Fibroblast of pulmonary artery (primary cell): ENCODE data around the gene ACOT7.

Experiments used
- DNase-seq: peaks from one replicate; pipeline ENCODE4 v3.0.0-alpha.2; 2010; ENCODE audit warnings: low read depth
- H3K4me3 ChIP-seq: replicated peaks from 2 replicates; pipeline ENCODE4 v1.5.1; 2011; ENCODE audit warnings: low read depth, mild to moderate bottlenecking, control low read depth, low read length, moderate library complexity
- TF ChIP-seq, protein P1 (sequence below): IDR thresholded peaks from 2 replicates; pipeline ENCODE4 v1.5.1; 2011; ENCODE audit warnings: mild to moderate bottlenecking, control low read depth, low read length, inconsistent platforms; ENCODE audit errors: missing control alignments

ACOT7 gene

DNA sequence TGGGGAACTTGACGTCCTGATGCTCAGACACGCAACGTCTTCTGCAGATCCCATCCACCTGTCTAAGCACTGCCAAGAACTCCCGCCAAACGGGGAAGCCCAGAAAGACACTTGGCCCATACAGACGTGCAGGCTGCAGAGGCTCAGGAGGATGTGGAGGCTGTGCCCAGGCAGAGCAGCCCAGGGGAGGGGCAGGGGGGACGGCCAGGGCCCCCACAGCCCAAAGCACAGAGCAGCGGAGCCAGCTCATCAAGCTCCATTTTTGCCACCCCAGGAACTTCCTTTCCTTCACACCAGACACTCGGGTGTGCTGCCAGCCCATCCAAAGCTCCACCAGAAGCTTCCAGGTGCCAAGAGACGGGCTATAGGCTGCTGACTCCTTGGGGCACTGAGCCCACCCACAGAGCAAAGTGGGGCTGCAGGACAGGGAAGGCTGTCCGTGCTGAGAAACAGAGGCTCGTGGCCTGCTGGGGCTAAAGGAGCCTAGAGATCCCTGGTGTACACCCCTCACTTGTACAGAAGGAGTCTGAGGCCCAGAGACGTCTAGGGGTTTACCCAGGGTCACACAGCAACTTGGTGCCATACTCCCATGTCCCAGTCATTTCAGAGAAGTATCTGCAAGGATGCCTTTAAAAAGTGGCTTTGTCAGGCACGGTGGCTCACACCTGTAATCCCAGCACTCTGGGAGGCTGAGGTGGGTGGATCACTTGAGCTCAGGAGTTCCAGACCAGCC is 59.1 kb downstream of the ACOT7 start:
- TF ChIP-seq, protein P1, sequence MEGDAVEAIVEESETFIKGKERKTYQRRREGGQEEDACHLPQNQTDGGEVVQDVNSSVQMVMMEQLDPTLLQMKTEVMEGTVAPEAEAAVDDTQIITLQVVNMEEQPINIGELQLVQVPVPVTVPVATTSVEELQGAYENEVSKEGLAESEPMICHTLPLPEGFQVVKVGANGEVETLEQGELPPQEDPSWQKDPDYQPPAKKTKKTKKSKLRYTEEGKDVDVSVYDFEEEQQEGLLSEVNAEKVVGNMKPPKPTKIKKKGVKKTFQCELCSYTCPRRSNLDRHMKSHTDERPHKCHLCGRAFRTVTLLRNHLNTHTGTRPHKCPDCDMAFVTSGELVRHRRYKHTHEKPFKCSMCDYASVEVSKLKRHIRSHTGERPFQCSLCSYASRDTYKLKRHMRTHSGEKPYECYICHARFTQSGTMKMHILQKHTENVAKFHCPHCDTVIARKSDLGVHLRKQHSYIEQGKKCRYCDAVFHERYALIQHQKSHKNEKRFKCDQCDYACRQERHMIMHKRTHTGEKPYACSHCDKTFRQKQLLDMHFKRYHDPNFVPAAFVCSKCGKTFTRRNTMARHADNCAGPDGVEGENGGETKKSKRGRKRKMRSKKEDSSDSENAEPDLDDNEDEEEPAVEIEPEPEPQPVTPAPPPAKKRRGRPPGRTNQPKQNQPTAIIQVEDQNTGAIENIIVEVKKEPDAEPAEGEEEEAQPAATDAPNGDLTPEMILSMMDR = no peak

GRCh38 chr1:6332821-6333220 is 60.7 kb downstream of the ACOT7 start:
- no peak for DNase-seq
- TF ChIP-seq, protein P1 = no peak

More for the DNA sequence above, 59.1 kb downstream of the ACOT7 start:
- no peak for DNase-seq
- no peak overlapping the region for H3K4me3 ChIP-seq

DNA sequence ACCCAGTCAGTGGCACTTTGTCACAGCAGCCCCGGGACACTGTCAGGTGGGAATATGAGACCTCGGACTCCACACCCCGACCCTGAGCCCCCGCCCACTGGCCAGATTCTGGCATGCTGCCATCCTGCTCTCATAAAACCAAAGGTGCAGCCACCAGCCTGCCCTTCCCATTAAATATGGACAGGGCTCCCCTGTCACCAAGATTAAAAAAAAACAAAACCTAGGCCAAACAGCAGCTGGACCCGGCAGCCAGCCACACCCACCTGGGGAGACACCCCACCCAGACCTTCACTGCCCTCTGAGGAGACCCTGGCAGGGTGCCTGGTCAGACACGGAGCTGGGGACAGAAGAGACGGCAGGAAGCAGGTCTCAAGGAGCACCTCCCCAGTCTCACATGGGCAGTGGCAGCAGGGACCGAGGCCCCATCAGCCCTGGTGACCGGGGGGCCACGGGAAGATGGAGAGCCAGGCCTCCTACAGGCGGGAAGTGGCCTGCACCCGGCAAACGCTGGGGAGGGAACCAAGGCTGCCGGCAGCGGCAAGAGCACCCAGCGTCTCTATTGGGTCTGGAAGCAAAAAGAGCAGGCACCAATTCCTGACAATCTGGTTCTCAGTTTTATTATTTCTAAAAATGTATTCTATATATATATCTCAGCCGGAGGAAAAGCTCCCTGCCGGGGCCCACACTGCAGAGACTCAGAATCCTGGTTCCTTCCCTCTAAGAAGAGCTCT is 61.9 kb downstream of the ACOT7 start:
- TF ChIP-seq, protein P1 = no peak
- no peak for DNase-seq
- no peak overlapping the region for H3K4me3 ChIP-seq

More at GRCh38 chr1:6332821-6333220, 60.7 kb downstream of the ACOT7 start:
- H3K4me3 ChIP-seq = no peak overlapping the region

DNA sequence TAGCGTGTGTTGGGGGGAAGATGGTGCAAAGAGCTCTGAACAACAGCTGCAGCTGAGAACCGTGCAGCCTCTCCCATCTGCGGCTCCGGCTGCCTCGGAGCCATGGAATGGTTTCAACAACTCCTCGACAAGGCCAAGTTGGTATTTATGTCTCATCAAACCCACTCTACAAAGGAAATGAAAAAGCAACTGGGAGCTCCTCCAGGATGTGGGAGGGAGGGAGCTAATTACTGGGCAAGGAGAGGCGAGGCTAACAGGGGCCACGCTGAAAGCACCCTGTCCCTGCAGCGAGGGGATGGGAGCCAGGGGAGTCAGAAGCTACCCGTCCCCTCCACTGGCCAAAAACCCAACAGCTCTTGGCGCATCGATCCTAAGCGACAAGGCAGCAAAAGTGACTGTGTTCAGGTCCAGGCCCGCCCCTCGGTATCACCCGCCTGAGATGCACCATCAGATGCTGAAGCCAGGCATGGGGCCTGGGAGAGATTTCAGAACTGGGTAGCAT is 63.1 kb downstream of the ACOT7 start:
- TF ChIP-seq, protein P1 = no peak

DNA sequence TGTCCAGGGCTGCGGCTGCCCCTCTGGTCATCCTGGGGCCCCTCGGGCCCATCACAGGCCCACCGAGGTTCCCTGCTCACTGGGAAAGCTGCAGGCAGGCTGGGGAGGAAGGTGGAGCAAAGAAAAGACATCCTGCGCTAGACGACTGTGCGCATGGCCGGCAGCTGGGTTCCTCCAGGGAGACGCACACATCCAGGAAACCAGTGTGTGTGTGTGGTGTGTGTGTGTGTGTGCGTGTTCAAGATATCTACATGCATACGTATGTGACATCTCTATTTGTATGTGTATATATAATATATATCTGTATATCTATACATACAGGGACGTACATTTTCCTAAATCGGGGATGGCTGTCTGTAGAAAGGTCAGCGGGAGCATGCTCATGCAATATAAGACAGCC is 63.7 kb downstream of the ACOT7 start:
- TF ChIP-seq, protein P1 = no peak
- DNase-seq = peak; percentile 69
- no peak overlapping the region for H3K4me3 ChIP-seq

More for the DNA sequence above, 63.1 kb downstream of the ACOT7 start:
- DNase-seq = peak; percentile 68
- H3K4me3 ChIP-seq = no peak overlapping the region

DNA sequence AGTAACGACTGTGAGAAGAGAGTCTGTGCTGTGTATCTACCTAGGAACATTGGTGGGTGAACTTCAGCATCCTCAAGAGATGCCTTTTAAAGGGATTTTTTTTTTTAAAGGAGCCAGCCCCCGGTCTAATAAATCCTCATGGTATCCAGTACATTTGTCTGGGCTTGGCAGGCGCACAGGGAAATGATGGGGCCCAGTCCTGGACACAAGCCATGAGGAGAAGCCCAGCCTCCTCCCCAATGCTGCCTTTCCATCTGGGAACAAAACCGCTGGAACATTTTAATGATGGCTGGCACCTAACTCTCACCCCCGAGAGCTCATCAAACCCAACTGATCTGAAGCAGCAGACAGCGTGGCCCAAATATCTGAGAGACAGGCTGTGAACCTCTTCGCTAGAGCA is 64.2 kb downstream of the ACOT7 start:
- TF ChIP-seq, protein P1 = no peak
- DNase-seq = peak; percentile 52
- no peak overlapping the region for H3K4me3 ChIP-seq
